ENCODE results near the gene MYL2. TPM values are rescaled to one million over a fixed set of nuclear protein-coding genes. Genes with fewer than 3 reads are reported as not detected.

MYL2 gene
- polyA plus RNA-seq, 1 donor (not counting 4 experiments of a cell fraction or from before 2014, with no cell fraction given): 0.08 TPM

- Histone ChIP-seq H3K36me3 (ENCODE audit: control insufficient read depth in 2 of 2, extremely low read depth in 1 of 2, insufficient read depth in 2 of 2, low read length in 2 of 2) (no peaks in the 10 kb centered on the region), H3K9me3 (ENCODE audit: control insufficient read depth, low read depth, low read length) (no peaks in the 10 kb centered on the region), H3K9me1 (ENCODE audit: control insufficient read depth, extremely low read depth, insufficient read depth, low read length) (no peaks in the 10 kb centered on the region), H3K27ac (ENCODE audit: control insufficient read depth, insufficient read depth, low read length) (no peak overlapping the region), H2AFZ (ENCODE audit: control insufficient read depth, low read length) (no peak overlapping the region), H3K4me3 (ENCODE audit: control insufficient read depth in 2 of 3, extremely low read depth in 1 of 3, insufficient read depth in 2 of 3, low read depth in 1 of 3, low read length in 3 of 3) (no peak overlapping the region), H3K79me2 (ENCODE audit: control insufficient read depth, insufficient read depth, low read length) (no peaks in the 10 kb centered on the region), H4K20me1 (ENCODE audit: control insufficient read depth, extremely low read depth, insufficient read depth, low read length) (no peaks in the 10 kb centered on the region), H3K9ac (ENCODE audit: control insufficient read depth, extremely low read depth, insufficient read depth, low read length) (no peak overlapping the region), H3K4me1 (ENCODE audit: control insufficient read depth, extremely low read depth, insufficient read depth, low read length) (no peaks in the 10 kb centered on the region), H3K27me3 (ENCODE audit: control insufficient read depth, extremely low read depth, insufficient read depth, low read length) (no peaks in the 10 kb centered on the region), H3K4me2 (ENCODE audit: control insufficient read depth, extremely low read depth, insufficient read depth, low read depth, low read length) (no peak overlapping the region)
- no peak for DNase-seq (ENCODE audit: low read depth, low spot score)
- TF ChIP-seq CTCF (optimal IDR thresholded peaks at IDR 0.05 in 1 of 3, IDR thresholded peaks at IDR 0.05 in 1 of 3, conservative IDR thresholded peaks at IDR 0.05 in 1 of 3; ENCODE audit: extremely low read depth in 1 of 3, insufficient read depth in 2 of 3, low read length in 3 of 3) (no peak), EZH2 (IDR thresholded peaks at IDR 0.05; ENCODE audit: low read length) (no peak)
- FAIRE-seq: no peak
- dilution Hi-C loops (cut with MboI; ENCODE audit: extremely low pct_ligation_motif_present, low sequenced_read_pairs): no loop called here
Observed at GRCh38 chr12:110869026-110869425, 51.4 kb downstream of the MYL2 start.

- no peaks in the 10 kb centered on the region for H3K27me3 ChIP-seq (ENCODE audit: control insufficient read depth, extremely low read depth, insufficient read depth, low read length)
- H3K4me1 ChIP-seq (ENCODE audit: control insufficient read depth, extremely low read depth, insufficient read depth, low read length): no peaks in the 10 kb centered on the region
- DNase-seq (ENCODE audit: low read depth, low spot score) (no peak), FAIRE-seq (no peak)
- H3K9me3 ChIP-seq (ENCODE audit: control insufficient read depth, low read depth, low read length): no peaks in the 10 kb centered on the region
- dilution Hi-C loops (cut with MboI; ENCODE audit: extremely low pct_ligation_motif_present, low sequenced_read_pairs): no loop called here
- no peak overlapping the region for H3K4me3 ChIP-seq (ENCODE audit: control insufficient read depth in 2 of 3, extremely low read depth in 1 of 3, insufficient read depth in 2 of 3, low read depth in 1 of 3, low read length in 3 of 3)
- H3K9me1 ChIP-seq (ENCODE audit: control insufficient read depth, extremely low read depth, insufficient read depth, low read length): no peaks in the 10 kb centered on the region
- no peak overlapping the region for H3K4me2 ChIP-seq (ENCODE audit: control insufficient read depth, extremely low read depth, insufficient read depth, low read depth, low read length)
- H4K20me1 ChIP-seq (ENCODE audit: control insufficient read depth, extremely low read depth, insufficient read depth, low read length): no peaks in the 10 kb centered on the region
- H3K27ac ChIP-seq (ENCODE audit: control insufficient read depth, insufficient read depth, low read length): no peak overlapping the region
- H2AFZ ChIP-seq (ENCODE audit: control insufficient read depth, low read length): no peak overlapping the region
- TF ChIP-seq CTCF (optimal IDR thresholded peaks at IDR 0.05 in 1 of 3, IDR thresholded peaks at IDR 0.05 in 1 of 3, conservative IDR thresholded peaks at IDR 0.05 in 1 of 3; ENCODE audit: extremely low read depth in 1 of 3, insufficient read depth in 2 of 3, low read length in 3 of 3) (no peak), EZH2 (IDR thresholded peaks at IDR 0.05; ENCODE audit: low read length) (no peak)
- H3K79me2 ChIP-seq (ENCODE audit: control insufficient read depth, insufficient read depth, low read length): no peaks in the 10 kb centered on the region
- H3K9ac ChIP-seq (ENCODE audit: control insufficient read depth, extremely low read depth, insufficient read depth, low read length): no peak overlapping the region
- H3K36me3 ChIP-seq (ENCODE audit: control insufficient read depth in 2 of 2, extremely low read depth in 1 of 2, insufficient read depth in 2 of 2, low read length in 2 of 2): no peaks in the 10 kb centered on the region
Observed at GRCh38 chr12:110865521-110865920, 54.9 kb downstream of the MYL2 start.
